Measurements from ENCODE around the gene RIN1.

GRCh38 chr11:66341502-66342126 is 5.4 kb upstream of the RIN1 start:
- no peak for TF ChIP-seq CTCF (CRISPR knock-in tag; IDR thresholded peaks at IDR 0.05)
- TF ChIP-seq TRIM24 (CRISPR knock-in tag; IDR thresholded peaks at IDR 0.05), result no peak
- TF ChIP-seq ZNF788 (CRISPR knock-in tag; IDR thresholded peaks at IDR 0.05; ENCODE audit: borderline replicate concordance), result no peak
- TF ChIP-seq ZNF670 (CRISPR knock-in tag; IDR thresholded peaks at IDR 0.05; ENCODE audit: borderline replicate concordance), result no peak
- no peak for TF ChIP-seq SMC3 (IDR thresholded peaks at IDR 0.05; ENCODE audit: low read length)

Data from HepG2 (cell line).